GM13976 (cell line): ENCODE results near the gene COMMD9.

Source experiments
- DNase-seq: peaks from one replicate; pipeline ENCODE4 v3.0.0; 2012; ENCODE audit warnings: low spot score
- in situ Hi-C: fragments of 300-500 bp; cut with MboI; formaldehyde crosslinking; loops from one replicate; pipeline ENCODE4 v1.12.0; 2022; ENCODE audit warnings: low sequenced_read_pairs, mixed read lengths, inconsistent platforms; ENCODE audit not compliant: unreplicated experiment
- TF ChIP-seq, protein P1 (sequence below): IDR thresholded peaks from 2 replicates; pipeline ENCODE4 v1.5.1; 2012; ENCODE audit warnings: borderline replicate concordance, mild to moderate bottlenecking; ENCODE audit not compliant: insufficient read depth; ENCODE audit errors: extremely low read depth, missing control alignments, control extremely low read depth

The COMMD9 gene

DNA sequence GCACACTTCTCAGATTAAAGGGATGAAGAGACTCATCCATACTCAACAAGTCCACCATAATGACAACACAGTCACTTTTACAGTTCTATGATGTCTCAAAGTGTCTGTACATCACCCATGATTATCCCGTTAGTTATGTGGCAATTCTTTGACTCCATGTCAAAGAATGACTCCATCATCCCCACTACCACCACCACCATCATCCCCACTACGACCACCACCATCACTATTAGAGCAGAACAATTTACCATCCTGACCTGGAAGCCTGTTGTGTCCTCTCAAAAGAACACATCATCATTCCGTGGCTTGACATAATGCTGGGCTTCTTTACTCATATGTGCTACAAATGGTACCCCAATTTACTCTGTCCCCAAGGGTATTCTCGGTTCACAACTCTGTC is 20.6 kb upstream of the COMMD9 start:
- TF ChIP-seq, protein P1, sequence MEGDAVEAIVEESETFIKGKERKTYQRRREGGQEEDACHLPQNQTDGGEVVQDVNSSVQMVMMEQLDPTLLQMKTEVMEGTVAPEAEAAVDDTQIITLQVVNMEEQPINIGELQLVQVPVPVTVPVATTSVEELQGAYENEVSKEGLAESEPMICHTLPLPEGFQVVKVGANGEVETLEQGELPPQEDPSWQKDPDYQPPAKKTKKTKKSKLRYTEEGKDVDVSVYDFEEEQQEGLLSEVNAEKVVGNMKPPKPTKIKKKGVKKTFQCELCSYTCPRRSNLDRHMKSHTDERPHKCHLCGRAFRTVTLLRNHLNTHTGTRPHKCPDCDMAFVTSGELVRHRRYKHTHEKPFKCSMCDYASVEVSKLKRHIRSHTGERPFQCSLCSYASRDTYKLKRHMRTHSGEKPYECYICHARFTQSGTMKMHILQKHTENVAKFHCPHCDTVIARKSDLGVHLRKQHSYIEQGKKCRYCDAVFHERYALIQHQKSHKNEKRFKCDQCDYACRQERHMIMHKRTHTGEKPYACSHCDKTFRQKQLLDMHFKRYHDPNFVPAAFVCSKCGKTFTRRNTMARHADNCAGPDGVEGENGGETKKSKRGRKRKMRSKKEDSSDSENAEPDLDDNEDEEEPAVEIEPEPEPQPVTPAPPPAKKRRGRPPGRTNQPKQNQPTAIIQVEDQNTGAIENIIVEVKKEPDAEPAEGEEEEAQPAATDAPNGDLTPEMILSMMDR = no peak
- no peak for DNase-seq
- in situ Hi-C loops = no loop called here

DNA sequence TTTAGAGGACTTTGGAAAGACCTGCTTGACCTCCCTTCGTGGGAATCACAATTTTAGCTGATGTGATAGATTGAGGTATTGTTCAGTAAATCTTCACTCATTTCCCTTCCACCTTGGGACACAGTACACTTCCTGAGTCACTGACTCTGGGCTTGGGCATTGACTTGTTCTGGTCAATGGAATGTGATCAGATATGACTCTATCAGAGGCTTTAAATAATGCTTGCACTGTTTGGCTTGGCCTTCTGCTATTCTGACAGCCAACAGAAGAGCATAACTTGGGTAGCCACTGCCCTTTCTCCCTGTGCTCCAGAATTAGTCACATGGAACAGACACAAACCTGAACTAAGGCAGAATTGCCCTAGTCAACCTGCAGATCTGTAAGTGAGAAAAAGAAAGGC is 19.4 kb upstream of the COMMD9 start:
- DNase-seq = no peak
- in situ Hi-C loops = no loop called here
- TF ChIP-seq, protein P1 = no peak

DNA sequence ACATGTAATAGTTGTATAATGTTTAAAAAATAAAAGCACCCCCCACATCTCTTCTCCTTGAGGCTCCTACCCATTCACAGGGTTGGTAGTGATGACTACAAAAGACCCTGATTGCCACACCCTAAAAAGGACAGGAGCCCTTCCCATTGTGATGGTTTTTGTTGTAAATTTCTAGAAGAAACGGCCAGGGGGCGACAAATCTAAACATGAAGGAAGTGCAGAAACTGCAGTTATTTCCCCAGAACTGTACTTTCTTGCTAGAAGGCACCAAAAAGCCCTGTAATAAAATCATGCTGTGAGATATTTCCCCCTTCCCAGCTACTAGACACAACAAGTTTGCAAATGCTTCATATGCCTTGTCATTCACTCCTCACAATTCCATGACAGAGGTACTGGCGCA is 17.7 kb upstream of the COMMD9 start:
- in situ Hi-C loops = no loop called here
- peak; percentile 16 for DNase-seq
- TF ChIP-seq, protein P1 = peak; percentile 8

DNA sequence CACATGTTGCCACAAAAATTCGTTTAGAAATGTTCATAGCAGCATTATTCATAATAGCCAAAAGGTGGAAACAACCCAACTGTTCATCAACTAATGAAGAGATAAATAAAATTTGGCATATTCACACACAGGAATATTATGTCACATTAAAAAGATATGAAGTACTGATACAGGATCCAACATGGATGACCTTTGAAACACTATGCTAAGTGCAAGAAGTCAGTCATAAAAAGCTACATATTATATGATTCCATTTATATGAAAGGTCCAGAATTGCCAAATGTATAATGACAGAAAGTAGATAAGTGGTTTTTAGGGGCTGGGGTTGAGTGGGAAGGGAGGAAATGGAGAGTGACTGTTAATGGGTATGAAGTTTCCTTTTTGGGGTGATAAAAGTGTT is 15.8 kb upstream of the COMMD9 start:
- in situ Hi-C loops = no loop called here
- no peak for DNase-seq
- TF ChIP-seq, protein P1 = no peak

DNA sequence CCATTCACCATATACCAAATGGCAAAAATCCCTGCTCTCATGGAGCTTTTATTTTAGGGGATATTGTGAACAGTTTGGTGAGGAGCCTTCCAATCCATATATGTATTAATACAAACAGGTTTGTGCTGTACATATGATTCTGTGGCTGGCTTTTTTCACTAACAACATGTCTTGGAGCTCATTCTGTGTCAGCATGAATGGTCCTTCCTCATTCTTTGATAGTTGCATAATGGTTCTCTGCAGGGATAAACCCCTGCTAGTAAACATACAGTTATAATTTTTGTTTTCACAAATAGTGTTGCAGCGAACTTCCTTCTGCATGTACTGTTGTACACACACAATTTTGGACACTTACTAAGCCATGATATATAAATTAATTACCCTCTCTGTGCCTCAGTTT is 15.1 kb upstream of the COMMD9 start:
- no peak for DNase-seq
- TF ChIP-seq, protein P1 = no peak
- in situ Hi-C loops = no loop called here

DNA sequence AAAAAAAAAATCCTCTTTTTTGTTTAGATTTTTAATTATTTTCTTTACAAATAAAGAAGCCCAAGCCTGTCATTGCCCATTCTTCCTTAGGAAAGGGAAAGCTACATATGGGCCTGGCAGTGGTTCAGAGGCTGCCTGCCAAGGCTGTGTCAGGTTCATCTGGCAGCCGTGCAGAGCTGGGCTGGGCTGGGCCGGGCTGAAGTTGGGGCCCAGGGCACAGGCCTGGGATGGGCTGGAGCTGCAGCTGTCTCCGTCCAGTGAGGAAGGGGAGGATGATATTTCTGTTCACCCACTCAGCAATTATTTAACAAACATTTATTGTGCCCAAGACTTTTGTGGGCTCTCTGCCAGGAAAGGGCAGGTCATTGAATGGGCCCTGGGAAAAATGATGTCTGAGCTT is 11.4 kb upstream of the COMMD9 start:
- in situ Hi-C loops = no loop called here

More for the DNA sequence above, 11.4 kb upstream of the COMMD9 start:
- TF ChIP-seq, protein P1 = no peak
- DNase-seq = no peak
